ENCODE measurements around the gene SAMD14.
"Not testable (repeated sequence)": the region's sequence is repeated elsewhere in the genome, so short reads cannot be mapped to it uniquely, and the experiment has no call there.

The SAMD14 gene

DNA sequence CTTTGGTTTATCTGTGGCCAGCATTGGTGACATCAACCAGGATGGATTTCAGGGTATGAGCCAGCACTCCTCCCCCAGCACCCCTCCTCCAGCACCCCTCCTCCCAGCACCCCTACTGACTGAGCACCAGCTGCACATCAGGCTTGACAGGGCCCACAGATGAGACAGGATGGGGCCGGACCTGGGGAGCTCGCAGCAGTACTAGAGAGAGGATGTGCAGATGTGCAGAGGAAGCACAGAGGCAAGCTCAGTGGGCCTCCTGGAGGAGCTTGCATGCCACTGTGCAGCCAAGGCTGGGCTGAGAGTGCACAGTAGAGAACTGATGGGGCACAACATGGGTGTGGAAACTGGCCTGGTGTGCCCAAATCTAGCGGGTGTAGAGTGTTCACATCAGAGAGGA is 57.8 kb downstream of the SAMD14 start:
- DNase-seq, result no peak

DNA sequence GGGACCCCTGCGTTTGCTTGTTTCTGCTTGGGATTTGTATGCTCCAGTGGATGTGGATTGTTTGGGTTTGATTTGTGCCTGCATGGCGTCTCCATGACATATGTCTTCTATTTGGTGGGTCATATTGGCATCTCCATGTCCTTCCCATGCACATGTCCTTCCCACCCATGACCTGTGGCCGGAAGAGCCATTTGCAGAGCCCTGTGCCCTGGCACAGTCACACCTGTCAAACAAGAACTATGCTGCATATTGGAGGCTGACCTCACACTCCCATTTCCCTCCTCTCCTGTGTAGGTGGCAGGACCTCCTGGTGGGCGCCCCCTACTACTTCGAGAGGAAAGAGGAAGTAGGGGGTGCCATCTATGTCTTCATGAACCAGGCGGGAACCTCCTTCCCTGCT is 58.3 kb downstream of the SAMD14 start:
- DNase-seq, result no peak

- DNase-seq, result no peak
Observed at GRCh38 chr17:50070908-50071680, 58.9 kb downstream of the SAMD14 start.

DNA sequence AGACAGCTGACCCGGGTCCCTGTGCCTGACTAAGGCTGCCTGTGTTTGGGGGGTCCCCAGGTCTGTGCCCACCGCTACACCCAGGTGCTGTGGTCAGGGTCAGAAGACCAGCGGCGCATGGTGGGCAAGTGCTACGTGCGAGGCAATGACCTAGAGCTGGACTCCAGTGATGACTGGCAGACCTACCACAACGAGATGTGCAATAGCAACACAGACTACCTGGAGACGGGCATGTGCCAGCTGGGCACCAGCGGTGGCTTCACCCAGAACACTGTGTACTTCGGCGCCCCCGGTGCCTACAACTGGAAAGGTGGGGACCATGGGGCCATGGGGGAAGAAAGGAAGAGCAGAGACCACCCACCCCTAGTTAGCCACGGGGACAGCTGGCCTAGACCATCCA is 62.0 kb downstream of the SAMD14 start:
- no peak for DNase-seq

- no peak for DNase-seq
Observed at GRCh38 chr17:50066995-50067394, 63.0 kb downstream of the SAMD14 start.

DNA sequence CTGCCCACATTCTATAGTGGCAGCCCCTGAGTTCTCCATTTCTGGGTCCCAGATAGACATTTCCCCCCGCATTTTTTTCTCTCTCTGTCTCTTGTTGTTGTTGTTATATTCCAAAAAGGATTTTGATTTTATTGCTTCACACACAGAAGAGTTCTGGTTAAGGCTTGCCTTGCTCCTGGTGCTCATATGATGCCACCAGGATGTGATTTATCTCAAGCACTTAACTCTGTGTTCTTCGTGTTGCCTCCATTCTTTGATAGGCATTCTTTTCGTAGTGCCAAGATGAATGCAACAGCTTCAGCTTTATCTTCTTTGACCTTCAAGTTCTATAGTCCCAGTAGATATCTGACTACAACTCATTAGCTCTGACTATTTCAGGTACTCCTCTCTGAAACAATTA is 64.9 kb downstream of the SAMD14 start:
- no peak for DNase-seq

GRCh38 chr17:50064253-50065001 is 65.5 kb downstream of the SAMD14 start:
- no peak for DNase-seq

DNA sequence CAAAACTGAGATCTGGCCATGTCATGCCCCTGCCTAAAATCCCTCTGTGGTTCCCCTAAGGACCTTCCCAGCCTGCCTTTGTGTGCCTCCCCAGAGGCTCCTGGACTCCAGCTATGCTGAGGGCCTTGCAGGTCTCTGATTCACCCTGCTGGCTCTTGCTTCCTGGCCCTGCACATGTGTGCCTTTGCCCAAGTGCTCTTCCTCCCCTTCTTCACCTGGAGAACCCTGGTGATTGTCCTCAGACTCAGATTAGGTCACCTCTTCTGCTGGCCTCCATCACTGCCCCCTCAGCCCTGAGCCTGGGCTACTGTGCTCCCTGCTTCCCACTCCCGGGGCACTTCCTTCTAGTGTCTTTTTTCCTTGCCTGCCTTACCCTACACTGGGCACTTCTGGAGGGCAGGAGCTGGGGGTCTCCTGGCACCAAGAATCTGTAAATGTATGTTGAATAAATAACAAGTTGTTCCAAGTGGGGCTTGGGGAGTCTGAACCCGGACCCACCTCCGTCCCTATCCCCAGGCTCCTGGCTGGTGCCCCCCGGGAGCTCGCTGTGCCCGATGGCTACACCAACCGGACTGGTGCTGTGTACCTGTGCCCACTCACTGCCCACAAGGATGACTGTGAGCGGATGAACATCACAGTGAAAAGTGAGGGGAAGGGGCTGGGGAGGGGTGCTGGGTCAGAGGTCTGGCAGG is 66.3 kb downstream of the SAMD14 start:
- no peak for DNase-seq

GRCh38 chr17:50062293-50063243 is 67.4 kb downstream of the SAMD14 start:
- no peak for DNase-seq

DNA sequence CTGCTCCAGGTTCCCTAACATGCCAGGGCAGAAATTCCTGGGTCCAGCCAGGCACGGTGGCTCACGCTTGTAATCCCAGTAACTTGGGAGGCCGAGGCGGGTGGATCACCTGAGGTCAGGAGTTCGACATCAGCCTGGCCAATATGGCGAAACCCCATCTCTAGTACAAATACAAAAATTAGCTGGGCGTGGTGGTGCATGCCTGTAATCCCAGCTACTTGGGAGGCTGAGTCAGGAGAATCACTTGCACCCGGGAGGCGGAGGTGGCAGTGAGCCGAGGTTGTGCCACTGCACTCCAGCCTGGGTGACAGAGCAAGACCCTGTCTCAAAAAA is 68.3 kb downstream of the SAMD14 start:
- DNase-seq, result not testable (repeated sequence)

- no peak for DNase-seq
Observed at GRCh38 chr17:50060951-50061712, 68.8 kb downstream of the SAMD14 start.
